NOMO-1 (cell line): ENCODE results near the gene GNMT.

Experiments used
- DNase-seq, 2 experiments: peaks; one replicate each; lab custom pipeline; 2025; ENCODE audit not compliant: unreplicated experiment in 2 of 2; lab: John Stamatoyannopoulos, UW

The GNMT gene

GRCh38 chr6:42960243-42961019 lies at the start of gene GNMT:
GNMT (plus strand) TSS chr6:42960754; CDS start chr6:42960768, 14 bp downstream.
- DNase-seq: no peak

DNA sequence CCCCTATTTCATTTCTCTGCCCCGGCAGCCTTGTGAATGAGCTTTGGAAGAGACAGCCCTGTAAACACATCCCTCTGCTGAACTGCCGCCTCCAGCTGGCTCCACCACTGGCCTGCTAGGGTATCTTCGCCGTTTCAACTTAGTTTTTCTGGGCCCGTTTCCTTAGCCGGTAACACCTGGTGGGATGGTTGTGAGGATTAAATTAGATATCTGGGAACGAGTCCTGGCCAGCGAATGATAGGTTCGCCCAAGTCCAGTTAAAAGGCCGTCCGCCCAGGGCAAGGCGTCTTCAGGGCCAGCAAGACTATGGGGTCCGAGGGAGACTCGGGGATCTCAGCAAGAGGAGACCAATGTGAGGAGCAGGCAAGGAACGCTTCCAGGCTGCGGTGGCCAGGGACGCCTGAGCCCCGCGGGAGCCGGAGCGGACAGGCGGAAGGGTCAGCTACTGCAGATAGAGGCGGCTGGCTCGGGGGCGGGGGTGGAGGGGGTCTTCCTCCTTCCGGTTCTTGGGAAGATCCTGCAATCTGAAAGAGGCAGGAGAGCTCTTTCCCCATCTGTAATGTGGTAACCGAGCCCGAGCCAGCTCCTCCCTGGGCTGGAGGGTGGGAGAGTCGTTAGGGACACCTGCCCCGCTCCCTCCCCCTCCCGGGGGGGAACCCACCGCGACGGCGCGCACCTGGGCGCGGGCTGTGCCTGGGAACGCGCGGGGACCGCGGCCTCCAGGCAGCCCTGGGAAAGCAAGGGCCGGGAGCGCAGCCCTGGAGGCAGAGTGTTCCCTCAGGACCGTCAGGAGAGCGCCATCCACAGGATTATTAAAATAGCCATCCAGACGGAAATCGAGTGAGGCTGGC lies 49.2 kb upstream of the GNMT start:
- no peak for DNase-seq

DNA sequence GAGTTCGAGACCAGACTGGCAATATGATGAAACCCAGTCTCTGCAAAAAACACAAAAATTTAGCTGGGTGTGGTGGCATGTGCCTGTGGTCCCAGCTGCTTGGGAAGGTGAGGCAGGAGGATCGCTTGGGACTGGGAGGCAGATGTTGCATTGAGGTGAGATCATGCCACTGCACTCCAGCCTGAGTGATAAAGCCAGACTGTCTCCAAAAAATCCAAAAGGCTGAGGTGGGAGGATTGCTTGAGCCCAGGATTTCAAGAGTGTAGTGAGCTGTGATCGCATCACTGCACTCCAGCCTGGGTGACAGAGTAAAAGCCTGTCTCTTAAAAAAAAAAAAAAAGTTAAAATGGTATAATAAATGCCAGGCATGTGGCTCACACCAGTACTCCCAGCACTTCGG lies 46.0 kb upstream of the GNMT start:
- DNase-seq: no peak

GRCh38 chr6:42915732-42916131 lies 44.8 kb upstream of the GNMT start, which contains the start of gene PTCRA:
PTCRA (plus strand) TSS chr6:42916053; CDS start chr6:42916070, 17 bp downstream.
- no peak for DNase-seq

- DNase-seq: no peak
Measured at GRCh38 chr6:42916288-42916687, 44.3 kb upstream of the GNMT start.

GRCh38 chr6:42921801-42922200 lies 38.8 kb upstream of the GNMT start:
- DNase-seq: no peak

DNA sequence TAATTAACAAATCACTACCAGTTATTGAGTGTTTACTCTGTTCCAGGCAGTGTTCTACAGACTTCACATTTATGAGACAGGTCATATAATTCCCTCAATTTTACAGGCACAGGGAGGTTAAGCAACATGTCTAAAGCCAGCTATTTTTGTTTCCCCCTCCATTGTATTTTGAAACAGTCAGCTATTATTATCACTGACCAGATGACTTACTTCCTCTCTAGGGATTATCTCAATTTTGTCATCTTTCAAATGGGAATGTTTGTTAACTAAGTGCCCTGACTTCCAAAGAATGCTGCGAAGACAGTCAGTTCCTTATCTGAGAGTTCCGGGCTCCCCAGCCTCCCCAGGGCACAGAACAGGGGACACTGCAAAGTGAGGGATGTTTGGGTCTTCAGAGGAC lies 36.9 kb upstream of the GNMT start:
- DNase-seq: peak; percentile 66 to 84

DNA sequence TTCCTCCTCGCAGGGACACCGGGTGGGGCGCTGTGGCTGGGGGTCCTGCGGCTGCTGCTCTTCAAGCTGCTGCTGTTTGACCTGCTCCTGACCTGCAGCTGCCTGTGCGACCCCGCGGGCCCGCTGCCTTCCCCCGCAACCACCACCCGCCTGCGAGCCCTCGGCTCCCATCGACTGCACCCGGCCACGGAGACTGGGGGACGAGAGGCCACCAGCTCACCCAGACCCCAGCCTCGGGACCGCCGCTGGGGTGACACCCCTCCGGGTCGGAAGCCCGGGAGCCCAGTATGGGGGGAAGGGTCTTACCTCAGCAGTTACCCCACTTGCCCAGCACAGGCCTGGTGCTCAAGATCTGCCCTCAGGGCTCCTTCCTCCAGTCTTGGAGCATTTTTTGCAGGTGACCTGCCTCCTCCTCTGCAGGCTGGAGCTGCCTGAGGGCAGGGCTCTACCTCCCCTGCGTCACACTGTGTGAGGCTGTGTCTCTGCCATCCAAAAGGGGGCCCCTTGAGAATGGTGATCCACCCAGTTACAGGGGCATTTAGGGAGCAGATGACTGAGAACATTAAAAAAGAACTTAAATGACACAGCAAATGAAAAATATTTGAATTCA lies 35.2 kb upstream of the GNMT start:
- no peak for DNase-seq

GRCh38 chr6:42928986-42929820 lies 31.4 kb upstream of the GNMT start, which contains the start of gene CNPY3:
CNPY3 (plus strand) TSS chr6:42929480; CDS start chr6:42929571, 91 bp downstream.
- DNase-seq: peak; percentile 97

DNA sequence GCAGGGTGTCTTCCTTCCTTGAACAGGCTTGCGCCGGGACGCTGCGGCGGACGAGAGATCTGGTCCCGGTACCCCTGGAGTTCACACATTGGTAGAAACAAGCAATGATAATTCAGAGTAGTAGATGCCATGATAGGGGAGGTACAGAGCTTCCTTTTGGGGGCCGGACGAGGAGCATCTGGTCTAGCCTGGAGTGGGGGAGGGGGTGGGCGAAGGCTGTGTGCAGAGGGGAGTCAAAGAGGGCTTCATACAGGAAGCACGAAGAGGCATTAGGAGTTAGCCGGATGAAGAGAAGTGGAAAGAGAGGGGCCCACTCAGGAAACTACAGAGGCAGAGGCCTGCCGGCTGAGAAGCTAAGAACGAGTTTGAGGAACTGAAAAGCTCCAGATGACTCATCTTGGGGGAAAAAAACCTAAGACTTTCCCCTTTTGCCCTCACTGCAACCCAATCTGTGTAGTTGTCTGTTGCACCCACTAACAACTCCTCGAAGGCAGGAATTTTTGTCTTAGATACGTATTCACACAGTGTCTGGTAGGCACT lies 30.7 kb upstream of the GNMT start:
- peak; percentile 91 to 95 for DNase-seq

GRCh38 chr6:42932412-42932811 lies 28.1 kb upstream of the GNMT start:
- DNase-seq: no peak

GRCh38 chr6:42933205-42933604 lies 27.3 kb upstream of the GNMT start:
- DNase-seq: peak; percentile 58 to 92

GRCh38 chr6:42935322-42935721 lies 25.2 kb upstream of the GNMT start:
- peak in 1 of 2 experiments; percentile 26 for DNase-seq

- DNase-seq: no peak
Measured at GRCh38 chr6:42936398-42936797, 24.2 kb upstream of the GNMT start.

GRCh38 chr6:42937548-42938427 lies 22.8 kb upstream of the GNMT start:
- no peak for DNase-seq

DNA sequence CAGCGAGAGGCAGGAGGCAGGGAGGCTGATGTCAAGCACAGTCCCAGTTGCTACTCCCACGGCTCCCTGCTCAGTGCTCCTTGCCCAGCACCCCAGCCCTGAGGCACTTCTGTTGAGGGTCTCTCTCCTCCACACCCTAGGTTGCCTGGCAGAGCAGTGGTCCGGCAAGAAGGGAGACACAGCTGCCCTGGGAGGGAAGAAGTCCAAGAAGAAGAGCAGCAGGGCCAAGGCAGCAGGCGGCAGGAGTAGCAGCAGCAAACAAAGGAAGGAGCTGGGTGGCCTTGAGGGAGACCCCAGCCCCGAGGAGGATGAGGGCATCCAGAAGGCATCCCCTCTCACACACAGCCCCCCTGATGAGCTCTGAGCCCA lies 22.1 kb upstream of the GNMT start:
- DNase-seq: no peak

DNA sequence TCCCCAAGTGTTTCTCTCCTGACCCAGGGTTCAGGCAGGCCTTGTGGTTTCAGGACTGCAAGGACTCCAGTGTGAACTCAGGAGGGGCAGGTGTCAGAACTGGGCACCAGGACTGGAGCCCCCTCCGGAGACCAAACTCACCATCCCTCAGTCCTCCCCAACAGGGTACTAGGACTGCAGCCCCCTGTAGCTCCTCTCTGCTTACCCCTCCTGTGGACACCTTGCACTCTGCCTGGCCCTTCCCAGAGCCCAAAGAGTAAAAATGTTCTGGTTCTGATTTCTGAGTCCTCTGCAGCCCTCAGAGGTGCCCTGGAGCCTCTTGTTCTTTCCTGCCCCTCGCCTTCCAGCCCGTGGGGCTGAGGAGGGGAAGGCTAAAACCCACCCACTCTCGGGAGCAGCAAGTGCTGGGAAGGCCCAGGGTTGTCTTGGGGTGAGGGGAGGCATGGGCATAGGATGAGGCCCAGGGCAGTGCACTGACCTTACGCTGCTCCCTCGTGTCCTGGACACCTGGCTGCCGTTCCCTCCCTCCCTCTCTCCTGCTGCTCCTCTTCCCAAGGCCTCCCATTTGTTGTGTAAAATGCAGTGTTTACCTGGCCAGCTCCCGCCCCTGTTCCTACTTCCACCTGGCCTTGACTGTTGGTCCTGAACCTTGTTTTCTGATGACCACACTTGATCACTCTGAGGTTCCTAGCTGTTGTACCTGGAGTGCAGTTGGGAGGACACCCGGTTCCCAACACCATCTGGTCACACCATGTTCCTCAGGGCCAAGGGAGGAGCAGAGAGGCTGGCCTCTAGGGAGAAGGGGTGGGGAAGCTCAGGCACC lies 21.4 kb upstream of the GNMT start:
- DNase-seq: no peak

- DNase-seq: no peak
Measured at GRCh38 chr6:42939810-42940167, 20.8 kb upstream of the GNMT start.
